Endometrium (tissue), 2 donors: ENCODE measurements around the gene MORN1.

Source experiments
- FAIRE-seq: peaks from 2 replicates; lab custom pipeline; 2012; peaks lifted over from hg19 to GRCh38; lab: Jason Lieb, UNC
- donor health status: control.
- donor health status: control.

The MORN1 gene

GRCh38 chr1:2289607-2290006, 101.7 kb downstream of the MORN1 start:
- FAIRE-seq: no peak

- no peak for FAIRE-seq
These were observed 102.4 kb downstream of the MORN1 start for GRCh38 chr1:2288816-2289536.

GRCh38 chr1:2288311-2288710, 103.0 kb downstream of the MORN1 start:
- FAIRE-seq: no peak

GRCh38 chr1:2287649-2288048, 103.7 kb downstream of the MORN1 start:
- FAIRE-seq: no peak

GRCh38 chr1:2286923-2287322, 104.4 kb downstream of the MORN1 start:
- no peak for FAIRE-seq

- no peak for FAIRE-seq
These were observed 106.4 kb downstream of the MORN1 start for GRCh38 chr1:2284932-2285331.

- FAIRE-seq: no peak
These were observed 107.1 kb downstream of the MORN1 start for GRCh38 chr1:2283991-2284895.

- FAIRE-seq: no peak
These were observed 107.9 kb downstream of the MORN1 start for GRCh38 chr1:2283371-2283990.

- no peak for FAIRE-seq
These were observed 108.6 kb downstream of the MORN1 start for GRCh38 chr1:2282556-2283270.

- no peak for FAIRE-seq
These were observed 111.5 kb downstream of the MORN1 start for GRCh38 chr1:2279817-2280216.

GRCh38 chr1:2279210-2279639, 112.1 kb downstream of the MORN1 start:
- FAIRE-seq: peak; percentile 58

GRCh38 chr1:2278591-2279209, 112.7 kb downstream of the MORN1 start:
- FAIRE-seq: no peak

- FAIRE-seq: no peak
These were observed 113.4 kb downstream of the MORN1 start for GRCh38 chr1:2277741-2278488.

GRCh38 chr1:2276803-2277580, 114.4 kb downstream of the MORN1 start:
- no peak for FAIRE-seq

GRCh38 chr1:2275796-2276536, 115.4 kb downstream of the MORN1 start:
- FAIRE-seq: no peak

GRCh38 chr1:2274929-2275475, 116.4 kb downstream of the MORN1 start:
- no peak for FAIRE-seq

- FAIRE-seq: no peak
These were observed 117.0 kb downstream of the MORN1 start for GRCh38 chr1:2274231-2274928.

- FAIRE-seq: no peak
These were observed 117.8 kb downstream of the MORN1 start for GRCh38 chr1:2273401-2274090.
